Panc1 (cell line): ENCODE data around the gene MOB1A. TPM values are rescaled to one million over a fixed set of nuclear protein-coding genes. Genes with fewer than 3 reads are reported as not detected.
"Not testable (repeated sequence)": the region's sequence is repeated elsewhere in the genome, so short reads cannot be mapped to it uniquely, and the experiment has no call there.

Experiments used
- ATAC-seq: fragments of 200-7000 bp; cut with Tn5 transposase; 2 replicates; pipeline ENCODE4 v1.9.1; 2020; ENCODE audit warnings: mild to moderate bottlenecking, moderate library complexity
- BruUV-seq: library from RNA; stranded (reverse); fragments of 400-500 nt; replicated peaks from 2 replicates; lab custom pipeline; 2021; lab: Mats Ljungman, UMichigan
- CTCF ChIA-PET: fragments of 300-600 bp; sonication (Branson Sonifier 250); formaldehyde crosslinking; loops from one replicate; lab custom pipeline; 2022; ENCODE audit warnings: antibody characterized with exemption; lab: Charles Lee
- POLR2A ChIA-PET: fragments of 300-600 bp; sonication (Branson Sonifier 250); formaldehyde crosslinking; loops from one replicate; lab custom pipeline; 2022; ENCODE audit warnings: antibody characterized with exemption; lab: Charles Lee
- DNase-seq: peaks from one replicate; pipeline ENCODE4 v3.0.0-alpha.2; 2010; ENCODE audit warnings: low read depth, low spot score
- H3K27ac ChIP-seq: 2 replicates; pipeline ENCODE4 v1.5.1; 2011; ENCODE audit warnings: mild to moderate bottlenecking, low read length, inconsistent platforms
- H3K27me3 ChIP-seq: fragments of 200-500 bp; sonication (Bioruptor generic); 2 replicates; pipeline ENCODE4 v1.6.0; 2014; ENCODE audit warnings: low read length, inconsistent platforms; ENCODE audit not compliant: control insufficient read depth, insufficient read depth
- H3K36me3 ChIP-seq: fragments of 200-500 bp; sonication (Bioruptor generic); 2 replicates; pipeline ENCODE4 v1.5.1; 2014; ENCODE audit warnings: inconsistent platforms, mild to moderate bottlenecking, low read length, moderate library complexity; ENCODE audit not compliant: control insufficient read depth, insufficient read depth
- H3K4me1 ChIP-seq: 2 replicates; pipeline ENCODE4 v1.5.1; 2011; ENCODE audit warnings: inconsistent platforms, mild to moderate bottlenecking, low read length, moderate library complexity; ENCODE audit not compliant: control insufficient read depth, insufficient read depth
- H3K4me3 ChIP-seq, 2 experiments: 2 replicates each; pipeline ENCODE4 v1.5.1; 2011 to 2012; ENCODE audit warnings: low read depth in 2 of 2, low read length in 2 of 2, mild to moderate bottlenecking in 2 of 2, inconsistent platforms in 1 of 2, moderate library complexity in 1 of 2
- H3K9me3 ChIP-seq: fragments of 200-500 bp; sonication (Bioruptor generic); 2 replicates; pipeline ENCODE4 v1.5.1; 2014; ENCODE audit warnings: low read depth, mild to moderate bottlenecking, inconsistent platforms, low read length, moderate library complexity; ENCODE audit not compliant: control insufficient read depth, insufficient read depth
- POLR2AphosphoS5 ChIP-seq: IDR thresholded peaks from 2 replicates; pipeline ENCODE4 v1.6.1; 2012; ENCODE audit warnings: mild to moderate bottlenecking, low read depth, low read length, moderate library complexity
- SIN3A ChIP-seq: IDR thresholded peaks from 2 replicates; pipeline ENCODE4 v1.6.1; 2012; ENCODE audit warnings: low read depth, mild to moderate bottlenecking, low read length, moderate library complexity, borderline replicate concordance; ENCODE audit not compliant: insufficient read depth
- TCF7L2 ChIP-seq: IDR thresholded peaks from 2 replicates; pipeline ENCODE4 v1.6.1; 2011; ENCODE audit warnings: mild to moderate bottlenecking, low read depth, low read length, inconsistent platforms
- in situ Hi-C: cut with HindIII; loops from 2 replicates; pipeline ENCODE4 v1.10.0; 2016; ENCODE audit warnings: low sequenced_read_pairs, low pct_unique_long_range_greater_than_20kb
- intact Hi-C: fragments of 100-400 bp; cut with micrococcal nuclease; formaldehyde crosslinking; loops from one replicate; pipeline ENCODE4 v1.10.0; 2022; ENCODE audit not compliant: unreplicated experiment
- total RNA-seq: library from RNA; stranded (reverse); gene quantifications from one replicate; pipeline ENCODE4 v1.2.1, GENCODE V29; 2021; ENCODE audit not compliant: unreplicated experiment
- TF ChIP-seq, protein P1 (sequence below): fragments of 450-650 bp; IDR thresholded peaks from 2 replicates; pipeline ENCODE4 v1.5.1; 2017; ENCODE audit warnings: mild to moderate bottlenecking
- TF ChIP-seq, protein P2 (sequence below), 2 experiments: IDR thresholded peaks; 2 replicates each; pipeline ENCODE4 v1.6.1; 2011 to 2012; ENCODE audit warnings: low read depth in 2 of 2, control low read depth in 1 of 2, low read length in 1 of 2, mild to moderate bottlenecking in 1 of 2, moderate library complexity in 1 of 2; ENCODE audit not compliant: insufficient read depth in 1 of 2

The MOB1A gene
- total RNA-seq, 1 experiment from 2014 or later = 184 TPM

DNA sequence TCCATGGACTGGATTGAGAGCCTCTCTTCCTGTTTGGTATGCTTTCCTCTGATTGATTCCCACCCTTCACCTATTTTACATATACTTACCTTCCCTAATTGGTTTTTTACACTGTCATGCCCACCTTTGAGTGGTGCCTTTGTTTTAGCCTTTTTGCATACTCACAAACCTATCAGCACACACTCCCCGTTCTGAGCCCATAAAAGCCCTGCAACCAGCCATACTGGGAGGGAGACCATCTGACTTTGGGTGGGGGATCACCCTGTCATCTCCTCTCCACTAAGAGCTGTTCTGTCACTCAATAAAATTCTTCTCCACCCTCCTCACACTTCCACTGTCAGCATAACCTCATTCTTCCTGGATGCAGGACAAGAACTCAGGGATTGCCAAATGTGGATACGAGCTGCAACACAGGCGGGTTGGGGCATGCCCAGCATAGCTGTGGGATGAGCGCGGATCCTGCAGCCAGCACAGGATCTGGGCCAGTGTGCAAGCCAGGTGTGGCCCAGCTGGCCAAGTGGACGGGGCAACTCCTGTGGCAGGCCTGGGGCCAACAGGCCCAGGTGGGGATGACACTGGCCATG, 9.4 kb upstream of the MOB1A start:
- Histone ChIP-seq H3K9me3 (no peaks in the 10 kb centered on the region), H3K27ac (no peak overlapping the region), H3K4me1 (no peaks in the 10 kb centered on the region), H3K4me3 (no peak overlapping the region), H3K27me3 (no peaks in the 10 kb centered on the region), H3K36me3 (no peaks in the 10 kb centered on the region)
- DNase-seq = no peak
- no peak for TF ChIP-seq TCF7L2
- no peak for TF ChIP-seq POLR2AphosphoS5
- TF ChIP-seq, protein P1, sequence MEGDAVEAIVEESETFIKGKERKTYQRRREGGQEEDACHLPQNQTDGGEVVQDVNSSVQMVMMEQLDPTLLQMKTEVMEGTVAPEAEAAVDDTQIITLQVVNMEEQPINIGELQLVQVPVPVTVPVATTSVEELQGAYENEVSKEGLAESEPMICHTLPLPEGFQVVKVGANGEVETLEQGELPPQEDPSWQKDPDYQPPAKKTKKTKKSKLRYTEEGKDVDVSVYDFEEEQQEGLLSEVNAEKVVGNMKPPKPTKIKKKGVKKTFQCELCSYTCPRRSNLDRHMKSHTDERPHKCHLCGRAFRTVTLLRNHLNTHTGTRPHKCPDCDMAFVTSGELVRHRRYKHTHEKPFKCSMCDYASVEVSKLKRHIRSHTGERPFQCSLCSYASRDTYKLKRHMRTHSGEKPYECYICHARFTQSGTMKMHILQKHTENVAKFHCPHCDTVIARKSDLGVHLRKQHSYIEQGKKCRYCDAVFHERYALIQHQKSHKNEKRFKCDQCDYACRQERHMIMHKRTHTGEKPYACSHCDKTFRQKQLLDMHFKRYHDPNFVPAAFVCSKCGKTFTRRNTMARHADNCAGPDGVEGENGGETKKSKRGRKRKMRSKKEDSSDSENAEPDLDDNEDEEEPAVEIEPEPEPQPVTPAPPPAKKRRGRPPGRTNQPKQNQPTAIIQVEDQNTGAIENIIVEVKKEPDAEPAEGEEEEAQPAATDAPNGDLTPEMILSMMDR = no peak
- TF ChIP-seq, protein P2, sequence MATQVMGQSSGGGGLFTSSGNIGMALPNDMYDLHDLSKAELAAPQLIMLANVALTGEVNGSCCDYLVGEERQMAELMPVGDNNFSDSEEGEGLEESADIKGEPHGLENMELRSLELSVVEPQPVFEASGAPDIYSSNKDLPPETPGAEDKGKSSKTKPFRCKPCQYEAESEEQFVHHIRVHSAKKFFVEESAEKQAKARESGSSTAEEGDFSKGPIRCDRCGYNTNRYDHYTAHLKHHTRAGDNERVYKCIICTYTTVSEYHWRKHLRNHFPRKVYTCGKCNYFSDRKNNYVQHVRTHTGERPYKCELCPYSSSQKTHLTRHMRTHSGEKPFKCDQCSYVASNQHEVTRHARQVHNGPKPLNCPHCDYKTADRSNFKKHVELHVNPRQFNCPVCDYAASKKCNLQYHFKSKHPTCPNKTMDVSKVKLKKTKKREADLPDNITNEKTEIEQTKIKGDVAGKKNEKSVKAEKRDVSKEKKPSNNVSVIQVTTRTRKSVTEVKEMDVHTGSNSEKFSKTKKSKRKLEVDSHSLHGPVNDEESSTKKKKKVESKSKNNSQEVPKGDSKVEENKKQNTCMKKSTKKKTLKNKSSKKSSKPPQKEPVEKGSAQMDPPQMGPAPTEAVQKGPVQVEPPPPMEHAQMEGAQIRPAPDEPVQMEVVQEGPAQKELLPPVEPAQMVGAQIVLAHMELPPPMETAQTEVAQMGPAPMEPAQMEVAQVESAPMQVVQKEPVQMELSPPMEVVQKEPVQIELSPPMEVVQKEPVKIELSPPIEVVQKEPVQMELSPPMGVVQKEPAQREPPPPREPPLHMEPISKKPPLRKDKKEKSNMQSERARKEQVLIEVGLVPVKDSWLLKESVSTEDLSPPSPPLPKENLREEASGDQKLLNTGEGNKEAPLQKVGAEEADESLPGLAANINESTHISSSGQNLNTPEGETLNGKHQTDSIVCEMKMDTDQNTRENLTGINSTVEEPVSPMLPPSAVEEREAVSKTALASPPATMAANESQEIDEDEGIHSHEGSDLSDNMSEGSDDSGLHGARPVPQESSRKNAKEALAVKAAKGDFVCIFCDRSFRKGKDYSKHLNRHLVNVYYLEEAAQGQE (IDR thresholded peaks at IDR 0.05; ENCODE audit: insufficient read depth in 1 of 2, low read depth in 2 of 2, low read length in 1 of 2) = no peak
- TF ChIP-seq SIN3A = no peak
- ChIA-PET POLR2A (no interaction called here), CTCF (no interaction called here)
- in situ Hi-C loops (no loop called here), intact Hi-C loops (no loop called here)
- BruUV-seq = no TSS peak
- peak; percentile 53; the same call in 1 of the 2 replicates for ATAC-seq

DNA sequence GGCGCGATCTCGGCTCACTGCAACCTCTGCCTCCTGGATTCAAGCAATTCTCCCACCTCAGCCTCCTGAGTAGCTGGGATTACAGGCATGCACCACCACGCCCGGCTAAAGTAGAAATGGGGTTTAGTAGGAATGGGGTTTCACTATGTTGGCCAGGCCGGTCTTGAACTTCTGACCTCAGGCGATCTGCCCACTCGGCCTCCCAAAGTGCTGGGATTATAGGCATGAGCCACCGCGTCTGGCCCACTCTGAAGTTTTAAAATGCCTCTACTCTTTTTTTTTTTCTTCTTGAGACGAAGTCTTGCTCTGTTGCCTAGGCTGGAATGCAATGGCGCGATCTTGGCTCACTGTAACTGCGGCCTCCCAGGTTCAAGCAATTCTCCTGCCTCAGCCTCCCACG, 8.0 kb upstream of the MOB1A start:
- H3K27ac ChIP-seq, ATAC-seq, H3K36me3 ChIP-seq, intact Hi-C loops, POLR2A ChIA-PET, H3K9me3 ChIP-seq, in situ Hi-C loops, H3K4me1 ChIP-seq, H3K4me3 ChIP-seq, DNase-seq, H3K27me3 ChIP-seq, BruUV-seq: not testable (repeated sequence)
- CTCF ChIA-PET = interaction anchor here (0.5 kb wide), 1 partner anchor 1325 kb away, joined by 3 read pairs; no protein-coding TSS in a partner anchor

DNA sequence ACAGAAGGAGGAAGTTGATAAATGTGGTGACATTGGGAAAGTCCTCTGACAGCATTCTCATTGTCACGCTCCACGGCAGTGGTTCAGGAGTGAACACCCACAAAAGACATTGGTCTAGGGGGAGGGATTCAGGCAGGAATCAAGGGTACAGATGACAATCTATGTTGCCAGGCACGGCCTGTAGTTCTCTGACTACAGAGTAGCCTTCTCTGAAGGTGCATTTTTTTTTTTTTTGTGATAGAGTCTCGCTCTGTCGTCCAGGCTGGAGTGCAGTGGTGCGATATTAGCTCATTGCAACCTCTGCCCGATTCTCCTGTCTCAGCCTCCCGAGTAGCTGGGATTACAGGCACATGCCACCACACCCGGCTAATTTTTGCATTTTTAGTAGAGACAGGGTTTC, 7.4 kb upstream of the MOB1A start:
- H3K27ac ChIP-seq = no peak overlapping the region
- no peak for DNase-seq
- no peaks in the 10 kb centered on the region for H3K4me1 ChIP-seq
- TF ChIP-seq POLR2AphosphoS5 (no peak), TCF7L2 (no peak), SIN3A (no peak)
- TF ChIP-seq, protein P2 (IDR thresholded peaks at IDR 0.05; ENCODE audit: insufficient read depth in 1 of 2, low read depth in 2 of 2, low read length in 1 of 2) = no peak
- TF ChIP-seq, protein P1 = no peak
- ATAC-seq = no peak
- no peak overlapping the region for H3K4me3 ChIP-seq
- BruUV-seq = no TSS peak
- POLR2A ChIA-PET = no interaction called here
- no peaks in the 10 kb centered on the region for H3K36me3 ChIP-seq
- intact Hi-C loops (no loop called here), in situ Hi-C loops (no loop called here)
- no peaks in the 10 kb centered on the region for H3K27me3 ChIP-seq
- no peaks in the 10 kb centered on the region for H3K9me3 ChIP-seq
- CTCF ChIA-PET = no interaction called here
